ENCODE data around the gene VPS8.
"Not testable (repeated sequence)": the region's sequence is repeated elsewhere in the genome, so short reads cannot be mapped to it uniquely, and the experiment has no call there.

DNA sequence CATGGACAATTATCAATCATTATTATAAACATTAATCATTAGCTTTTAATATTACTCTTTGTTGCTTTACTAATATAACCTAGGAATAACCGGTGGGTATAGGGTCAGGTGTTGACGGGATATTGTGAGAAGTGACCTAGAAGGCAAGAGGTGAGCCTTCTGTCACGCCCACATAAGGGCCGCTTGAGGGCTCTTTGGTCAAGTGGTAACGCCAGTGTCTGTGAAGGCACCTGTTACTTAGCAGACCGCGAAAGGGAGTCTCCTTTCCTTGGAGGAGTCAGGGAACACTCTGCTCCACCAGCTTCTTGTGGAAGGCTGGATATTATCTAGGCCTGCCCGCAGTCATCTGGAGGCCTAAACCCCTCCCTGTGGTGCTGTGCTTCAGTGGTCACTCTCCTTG is 142.9 kb downstream of the VPS8 start:
- TF ChIP-seq, protein P1, sequence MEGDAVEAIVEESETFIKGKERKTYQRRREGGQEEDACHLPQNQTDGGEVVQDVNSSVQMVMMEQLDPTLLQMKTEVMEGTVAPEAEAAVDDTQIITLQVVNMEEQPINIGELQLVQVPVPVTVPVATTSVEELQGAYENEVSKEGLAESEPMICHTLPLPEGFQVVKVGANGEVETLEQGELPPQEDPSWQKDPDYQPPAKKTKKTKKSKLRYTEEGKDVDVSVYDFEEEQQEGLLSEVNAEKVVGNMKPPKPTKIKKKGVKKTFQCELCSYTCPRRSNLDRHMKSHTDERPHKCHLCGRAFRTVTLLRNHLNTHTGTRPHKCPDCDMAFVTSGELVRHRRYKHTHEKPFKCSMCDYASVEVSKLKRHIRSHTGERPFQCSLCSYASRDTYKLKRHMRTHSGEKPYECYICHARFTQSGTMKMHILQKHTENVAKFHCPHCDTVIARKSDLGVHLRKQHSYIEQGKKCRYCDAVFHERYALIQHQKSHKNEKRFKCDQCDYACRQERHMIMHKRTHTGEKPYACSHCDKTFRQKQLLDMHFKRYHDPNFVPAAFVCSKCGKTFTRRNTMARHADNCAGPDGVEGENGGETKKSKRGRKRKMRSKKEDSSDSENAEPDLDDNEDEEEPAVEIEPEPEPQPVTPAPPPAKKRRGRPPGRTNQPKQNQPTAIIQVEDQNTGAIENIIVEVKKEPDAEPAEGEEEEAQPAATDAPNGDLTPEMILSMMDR (IDR thresholded peaks at IDR 0.05), result not testable (repeated sequence)
- TF ChIP-seq POLR2A (IDR thresholded peaks at IDR 0.05), result not testable (repeated sequence)

Data from heart left ventricle (tissue), 13 donors.